NCI-H2227 (cell line): ENCODE results near the gene KATNB1.
A peak's percentile ranks its signal among the peaks of the same experiment; 100 is the strongest.
"Not testable (repeated sequence)": the region's sequence is repeated elsewhere in the genome, so short reads cannot be mapped to it uniquely, and the experiment has no call there.

Source experiments
- DNase-seq: peaks from one replicate; lab custom pipeline; 2025; ENCODE audit not compliant: unreplicated experiment; lab: John Stamatoyannopoulos, UW

Gene KATNB1

DNA sequence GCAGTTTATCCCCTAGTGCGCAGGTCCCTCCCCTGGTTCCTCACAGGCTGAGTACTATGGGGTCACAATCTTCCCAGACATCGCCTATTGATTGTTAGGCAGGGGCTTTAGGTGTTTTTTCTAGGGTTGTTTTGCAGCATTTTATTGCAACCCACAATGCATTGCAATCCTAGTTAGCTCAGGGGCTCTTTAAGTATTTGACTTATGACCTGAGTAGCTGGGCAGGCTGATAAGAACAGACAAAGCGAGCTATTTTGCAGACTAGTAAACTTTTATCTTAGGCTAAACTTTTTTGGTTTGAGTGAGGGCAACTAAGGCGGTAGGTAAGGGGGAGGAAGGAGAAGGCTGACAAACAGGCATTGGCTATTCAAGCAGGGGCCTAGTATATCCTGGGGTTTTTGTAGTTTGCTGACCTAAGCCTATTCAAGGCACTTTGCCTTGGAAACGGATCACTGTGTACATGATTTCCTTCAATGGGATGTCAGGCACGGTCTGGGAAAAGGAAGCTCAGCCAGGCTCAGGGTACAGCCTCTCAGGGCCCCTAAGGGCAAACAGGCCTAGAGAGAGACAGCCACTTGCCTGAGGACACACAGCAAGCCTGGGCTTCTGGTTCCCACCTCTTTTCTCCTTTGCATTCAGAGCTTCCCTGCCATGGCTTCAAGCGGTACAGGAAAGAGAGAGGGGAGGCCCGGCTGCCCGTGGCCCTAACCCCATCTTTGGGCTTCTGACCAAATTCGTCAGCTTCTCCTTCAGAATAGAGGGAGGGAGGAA is 34.6 kb upstream of the KATNB1 start:
- DNase-seq = no peak

DNA sequence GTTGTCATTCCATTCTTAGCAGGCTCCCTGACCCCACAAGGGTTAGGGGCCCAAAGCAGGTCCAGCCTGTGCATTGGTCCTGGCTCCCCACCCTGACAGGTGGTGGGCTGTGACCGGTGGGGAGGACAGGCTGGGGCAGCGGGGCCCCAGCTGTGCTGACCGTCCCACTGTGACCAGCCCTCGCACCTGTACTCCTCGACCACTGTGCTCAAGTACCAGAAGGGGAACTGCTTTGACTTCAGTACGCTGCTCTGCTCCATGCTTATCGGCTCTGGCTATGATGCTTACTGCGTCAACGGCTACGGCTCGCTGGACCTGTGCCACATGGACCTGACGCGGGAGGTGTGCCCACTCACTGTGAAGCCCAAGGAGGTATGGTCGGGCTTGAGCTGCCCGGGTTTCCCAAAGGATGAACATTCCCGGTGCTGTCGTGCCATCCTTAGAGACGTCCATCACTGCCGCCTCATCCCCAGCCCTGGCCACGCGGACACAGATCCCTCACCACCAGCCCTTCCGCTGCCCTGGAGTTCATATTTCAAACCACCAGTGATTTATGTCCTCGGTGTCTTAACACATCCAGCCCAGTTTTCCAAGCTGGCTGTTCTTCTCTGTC is 33.7 kb upstream of the KATNB1 start:
- no peak for DNase-seq

GRCh38 chr16:57703416-57704010 is 32.1 kb upstream of the KATNB1 start:
- no peak for DNase-seq

GRCh38 chr16:57704011-57704904 is 31.3 kb upstream of the KATNB1 start:
- no peak for DNase-seq

DNA sequence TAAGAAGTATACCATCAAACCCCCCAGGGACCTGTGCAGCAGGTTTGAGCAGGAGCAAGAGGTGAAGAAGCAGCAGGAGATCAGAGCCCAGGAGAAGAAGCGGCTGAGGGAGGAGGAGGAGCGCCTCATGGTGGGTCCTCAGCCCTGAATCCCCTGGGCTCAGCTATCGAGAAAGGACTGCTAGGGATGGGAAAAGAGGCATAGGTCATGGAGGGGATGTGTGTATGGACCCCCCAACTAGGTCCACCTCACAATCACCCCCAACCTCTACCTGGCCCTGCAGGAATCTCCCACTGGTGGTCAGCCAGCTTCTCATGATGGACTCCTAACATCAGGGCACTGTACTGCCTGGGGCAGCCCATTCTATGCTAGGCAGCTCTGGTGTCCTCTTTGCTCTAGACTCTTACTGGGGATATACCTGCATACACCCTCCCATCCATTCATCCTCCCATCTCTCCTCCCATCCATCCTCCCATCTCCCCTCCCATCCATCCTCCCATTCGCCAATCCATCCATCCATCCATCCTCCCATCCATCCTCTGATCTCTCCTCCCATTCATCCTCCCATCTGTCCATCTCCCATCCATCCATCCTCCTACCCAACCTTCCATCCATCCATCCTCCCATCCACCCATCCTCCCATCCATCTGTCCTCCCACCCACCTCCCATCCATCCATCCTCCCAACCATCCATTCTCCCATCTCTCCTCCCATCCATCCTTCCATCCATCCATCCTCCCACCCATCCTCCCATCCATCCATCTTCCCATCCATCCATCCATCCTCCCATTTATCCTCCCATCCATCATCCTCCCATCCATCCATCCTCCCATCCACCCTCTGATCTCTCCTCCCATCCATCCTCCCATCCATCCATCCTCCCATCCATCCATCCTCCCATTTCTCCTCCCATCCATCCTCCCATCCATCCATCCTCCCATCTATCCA is 30.4 kb upstream of the KATNB1 start:
- DNase-seq = no peak

DNA sequence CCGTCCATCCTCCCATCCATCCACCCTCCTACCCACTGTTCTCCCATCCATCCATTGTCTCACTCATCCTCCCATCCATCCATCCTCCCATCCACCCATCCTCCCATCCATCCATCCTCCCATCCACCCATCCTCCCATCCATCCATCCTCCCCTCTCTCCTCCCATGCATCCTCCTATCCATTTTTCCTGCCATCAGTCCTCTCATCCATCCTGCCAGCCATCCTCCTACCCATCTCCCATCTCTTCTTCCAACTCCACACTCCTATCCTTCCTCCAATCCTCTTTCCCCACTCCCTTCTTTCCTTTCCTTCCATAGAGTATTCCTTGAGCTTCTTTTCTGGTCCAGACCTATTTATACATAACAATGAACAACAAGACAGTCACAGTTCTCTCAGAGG is 28.9 kb upstream of the KATNB1 start:
- DNase-seq = no peak

DNA sequence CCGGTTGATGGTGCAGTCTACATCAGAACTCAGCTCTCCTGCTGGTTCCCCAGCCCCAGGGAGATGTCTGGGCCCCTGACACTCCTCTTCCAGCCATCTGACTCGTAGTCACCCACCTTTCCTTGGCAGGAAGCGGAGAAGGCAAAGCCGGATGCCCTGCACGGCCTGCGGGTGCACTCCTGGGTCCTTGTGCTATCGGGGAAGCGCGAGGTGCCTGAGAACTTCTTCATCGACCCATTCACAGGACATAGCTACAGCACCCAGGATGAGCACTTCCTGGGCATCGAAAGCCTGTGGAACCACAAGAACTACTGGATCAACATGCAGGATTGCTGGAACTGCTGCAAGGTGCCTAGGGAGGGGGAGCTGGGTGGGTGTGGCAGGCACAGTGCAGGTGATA is 28.2 kb upstream of the KATNB1 start:
- no peak for DNase-seq

GRCh38 chr16:57708168-57708567 is 27.4 kb upstream of the KATNB1 start:
- no peak for DNase-seq

DNA sequence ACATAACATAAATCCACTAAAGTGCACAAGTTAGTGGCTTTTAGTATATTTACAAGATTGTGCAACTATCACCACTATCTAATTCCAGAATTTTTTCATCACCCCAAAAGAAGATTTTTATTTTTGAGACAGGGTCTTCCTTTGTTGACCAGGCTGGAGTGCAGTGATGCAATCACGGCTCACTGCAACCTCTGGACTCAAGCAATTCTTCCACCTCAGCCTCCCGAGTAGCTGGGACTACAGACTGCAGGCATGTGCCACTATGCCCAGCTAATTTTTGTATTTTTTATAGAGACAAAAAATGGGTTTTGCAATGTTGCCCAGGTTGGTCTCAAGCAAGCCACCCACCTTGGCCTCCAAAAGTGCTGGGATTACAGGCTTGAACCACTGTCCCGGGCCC is 25.9 kb upstream of the KATNB1 start:
- DNase-seq = no peak

GRCh38 chr16:57711346-57711745 is 24.2 kb upstream of the KATNB1 start:
- DNase-seq = no peak

GRCh38 chr16:57711993-57712392 is 23.6 kb upstream of the KATNB1 start:
- no peak for DNase-seq

GRCh38 chr16:57712569-57712968 is 23.0 kb upstream of the KATNB1 start:
- DNase-seq = not testable (repeated sequence)

DNA sequence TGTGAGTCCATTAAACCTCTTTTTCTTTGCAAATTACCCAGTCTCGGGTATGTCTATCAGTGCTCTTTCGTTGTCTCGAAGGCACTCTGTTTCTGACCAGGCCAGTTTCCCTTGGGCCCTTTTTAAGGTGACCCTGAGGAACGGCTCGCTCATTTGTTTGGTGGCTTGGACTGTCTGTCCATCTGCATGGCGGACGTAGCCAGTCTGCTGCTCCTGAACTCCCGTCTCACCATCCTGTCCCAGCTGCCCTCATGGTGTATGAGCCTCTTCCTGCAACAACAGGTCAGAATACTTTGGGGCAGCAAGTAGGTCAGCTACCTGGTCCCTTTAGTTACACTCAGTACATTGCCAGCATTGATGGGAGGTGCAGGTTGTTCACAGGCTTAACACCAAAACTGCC is 22.0 kb upstream of the KATNB1 start:
- no peak for DNase-seq

GRCh38 chr16:57714047-57714446 is 21.5 kb upstream of the KATNB1 start:
- DNase-seq = no peak

- peak; percentile 8 for DNase-seq
These were observed 15.4 kb upstream of the KATNB1 start for GRCh38 chr16:57720142-57720575.

GRCh38 chr16:57721356-57722209 is 14.0 kb upstream of the KATNB1 start:
- DNase-seq = no peak

DNA sequence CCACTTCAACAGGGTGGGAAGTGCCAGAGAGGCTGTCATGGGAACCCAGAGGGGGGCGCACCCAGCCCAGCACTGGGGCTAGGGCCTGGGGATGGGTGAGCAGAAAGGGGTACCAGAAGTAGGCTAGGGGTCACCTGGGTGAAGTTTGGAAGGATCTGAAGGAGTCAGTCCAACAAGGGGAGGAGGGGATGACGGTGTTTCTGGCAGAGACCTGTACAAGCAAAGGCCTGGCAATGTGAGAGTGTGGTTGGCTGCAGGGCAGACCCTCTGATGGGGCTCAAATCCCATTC is 13.4 kb upstream of the KATNB1 start:
- no peak for DNase-seq

DNA sequence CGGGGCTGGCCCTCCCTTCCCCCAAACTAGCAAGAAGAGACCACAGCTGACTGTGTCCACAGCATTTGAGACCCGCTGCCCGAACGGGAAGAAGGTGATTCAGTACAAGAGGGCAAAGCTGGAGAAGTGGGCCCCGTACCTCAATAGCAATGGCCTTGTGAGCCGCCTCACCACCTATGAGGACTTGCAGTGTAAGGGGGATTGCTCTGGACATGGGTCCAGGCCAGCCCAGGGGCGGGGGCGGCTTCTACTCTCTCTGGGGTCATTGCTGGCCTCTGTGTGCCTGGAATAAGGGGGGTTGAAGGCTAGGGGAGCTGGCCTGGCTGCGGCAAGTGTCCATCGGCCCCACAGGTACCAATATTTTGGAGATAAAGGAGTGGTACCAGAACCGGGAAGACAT is 12.9 kb upstream of the KATNB1 start:
- DNase-seq = no peak

DNA sequence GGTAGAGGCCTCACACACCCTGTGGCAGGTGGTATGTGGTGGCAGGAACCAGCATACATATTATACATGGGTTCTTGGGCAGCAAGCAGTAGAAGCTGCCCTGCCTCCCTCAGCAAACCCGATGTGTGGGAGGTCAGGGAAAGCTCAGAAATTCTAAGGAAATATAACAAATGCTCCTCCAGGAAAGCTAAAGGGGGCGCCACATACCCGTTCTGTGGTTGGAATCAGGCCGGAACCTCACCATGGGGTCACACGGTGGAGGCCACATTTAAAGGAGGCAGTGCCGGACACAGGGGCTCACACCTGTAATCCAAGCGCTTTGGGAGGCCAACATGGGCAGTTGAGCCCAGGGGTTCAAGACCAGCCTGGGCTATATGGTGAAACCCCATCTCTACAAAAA is 12.4 kb upstream of the KATNB1 start:
- no peak for DNase-seq

GRCh38 chr16:57724531-57724930 is 11.0 kb upstream of the KATNB1 start:
- DNase-seq = no peak
